ENCODE results near the gene NCL. TPM values are rescaled to one million over a fixed set of nuclear protein-coding genes. Genes with fewer than 3 reads are reported as not detected.

Gene NCL
- total and polyA plus RNA-seq, 2 of the 4 experiments (the other 2 are of a cell fraction) = 267 to 289 TPM

GRCh38 chr2:231497651-231498050 lies 33.4 kb upstream of the NCL start:
- Histone ChIP-seq H2AFZ (replicated peaks; ENCODE audit: low read length, poor library complexity) (no peak overlapping the region), H3K4me2 (ENCODE audit: low read depth, low read length) (no peak overlapping the region), H3K56ac (ENCODE audit: extremely low read depth, insufficient read depth, low read length) (no peak overlapping the region), H3K23ac (ENCODE audit: low read depth, low read length) (no peak overlapping the region), H3K36me3 (ENCODE audit: control insufficient read depth, insufficient read depth, low read length) (no peaks in the 10 kb centered on the region), H4K5ac (ENCODE audit: low read depth, low read length) (no peak overlapping the region), H2AK9ac (replicated peaks; ENCODE audit: low read depth, low read length, poor library complexity) (no peak overlapping the region), H4K8ac (ENCODE audit: low read depth in 2 of 2, low read length in 2 of 2) (no peak overlapping the region), H2BK20ac (ENCODE audit: low read depth, low read length) (no peak overlapping the region), H3K27ac (ENCODE audit: insufficient read depth, low read length) (no peak overlapping the region), H2BK15ac (ENCODE audit: low read depth, low read length) (no peak overlapping the region), H3K27me3 (ENCODE audit: control insufficient read depth, insufficient read depth, low read length) (no peaks in the 10 kb centered on the region), H3K4me3 (ENCODE audit: insufficient read depth, low read depth, low read length) (no peak overlapping the region), H3K79me1 (ENCODE audit: low read depth in 1 of 2, low read length in 2 of 2) (no peaks in the 10 kb centered on the region), H3K18ac (ENCODE audit: low read depth, low read length) (no peak overlapping the region), H2BK5ac (ENCODE audit: low read depth, low read length, poor library complexity, severe bottlenecking) (no peak overlapping the region), H4K20me1 (ENCODE audit: insufficient read depth, low read length) (no peaks in the 10 kb centered on the region), H2BK120ac (ENCODE audit: low read depth, low read length) (no peak overlapping the region), H3K9ac (ENCODE audit: low read depth, low read length) (no peak overlapping the region), H2AK5ac (ENCODE audit: low read depth, low read length) (no peak overlapping the region), H3K14ac (replicated peaks; ENCODE audit: low read depth, low read length) (no peak overlapping the region), H3K9me3 (ENCODE audit: control insufficient read depth, insufficient read depth, low read length) (no peaks in the 10 kb centered on the region), H3K4me1 (ENCODE audit: control insufficient read depth, insufficient read depth, low read length) (no peaks in the 10 kb centered on the region), H4K91ac (ENCODE audit: insufficient read depth, low read depth, low read length) (no peak overlapping the region), H3K4ac (ENCODE audit: low read depth, low read length) (no peak overlapping the region), H3K9me1 (ENCODE audit: insufficient read depth, low read length) (no peaks in the 10 kb centered on the region)
- ChIA-PET POLR2A (ENCODE audit: unreplicated experiment) (no interaction called here), CTCF (no interaction called here)
- dilution Hi-C loops (cut with HindIII; ENCODE audit: low sequenced_read_pairs, unreplicated experiment) = no loop called here
- no CpG with 5 or more reads among the region's 1 CpG for WGBS, 2 experiments (ENCODE audit: extremely low coverage in 2 of 2, insufficient read length in 1 of 2)
- no peak for ATAC-seq (ENCODE audit: low read depth)
- no peak for DNase-seq
- intact Hi-C loops (cut with micrococcal nuclease) = no loop called here
- in situ Hi-C loops (cut with MboI; ENCODE audit: low sequenced_read_pairs) = no loop called here
- BruUV-seq (replicated peaks) = no TSS peak
- TF ChIP-seq MAZ (IDR thresholded peaks at IDR 0.05; ENCODE audit: borderline replicate concordance, low read depth, low read length) = no peak
- TF ChIP-seq MAFK (IDR thresholded peaks at IDR 0.05; ENCODE audit: low read depth, low read length) = peak; percentile 74
